ENCODE results near the gene PLAAT3. TPM values are rescaled to one million over a fixed set of nuclear protein-coding genes. Genes with fewer than 3 reads are reported as not detected.
A peak's percentile ranks its signal among the peaks of the same experiment; 100 is the strongest.

Gene PLAAT3
- total RNA-seq, 4 donors from 2014 or later = 58.0 to 76.5 (median 67.5) TPM

DNA sequence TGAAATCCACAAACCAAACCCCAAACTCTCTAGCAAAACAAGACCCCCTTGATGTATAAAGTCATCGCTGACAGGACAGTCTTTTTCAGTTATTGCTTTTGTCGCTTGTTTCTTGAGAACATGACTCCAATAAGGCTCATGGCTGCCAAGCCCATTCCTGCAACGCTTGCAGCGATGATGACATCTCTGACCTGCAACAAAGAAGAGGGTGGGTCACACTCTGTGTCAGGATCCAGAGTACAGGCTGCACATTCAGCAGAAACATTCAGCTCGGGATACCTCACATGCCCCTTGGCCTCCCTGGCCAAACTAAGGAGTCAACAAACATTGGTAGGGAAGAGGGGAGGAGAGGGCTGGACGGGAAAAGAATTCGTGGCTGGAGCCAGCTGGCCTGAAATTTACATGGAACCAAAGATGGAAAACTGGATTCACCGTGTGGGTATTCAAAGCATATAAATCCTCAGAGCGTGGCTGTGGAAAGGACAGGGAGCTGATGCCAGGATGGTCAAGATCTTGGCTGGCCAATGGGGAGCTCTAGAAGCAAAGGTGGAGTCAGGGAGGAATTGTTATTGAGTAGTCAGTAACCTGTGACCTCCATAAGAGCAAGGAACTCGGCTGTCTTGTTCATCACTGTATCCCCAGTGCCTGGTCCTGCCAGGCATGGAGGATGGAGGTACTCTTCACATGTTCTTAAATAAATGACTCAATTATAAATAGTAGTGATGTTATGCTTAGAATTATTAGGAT lies 39.2 kb downstream of the PLAAT3 start:
- ATAC-seq = peak; percentile 80 to 89
- H3K4me3 ChIP-seq = peak overlapping the region; percentile 30 to 56 (median 48)

DNA sequence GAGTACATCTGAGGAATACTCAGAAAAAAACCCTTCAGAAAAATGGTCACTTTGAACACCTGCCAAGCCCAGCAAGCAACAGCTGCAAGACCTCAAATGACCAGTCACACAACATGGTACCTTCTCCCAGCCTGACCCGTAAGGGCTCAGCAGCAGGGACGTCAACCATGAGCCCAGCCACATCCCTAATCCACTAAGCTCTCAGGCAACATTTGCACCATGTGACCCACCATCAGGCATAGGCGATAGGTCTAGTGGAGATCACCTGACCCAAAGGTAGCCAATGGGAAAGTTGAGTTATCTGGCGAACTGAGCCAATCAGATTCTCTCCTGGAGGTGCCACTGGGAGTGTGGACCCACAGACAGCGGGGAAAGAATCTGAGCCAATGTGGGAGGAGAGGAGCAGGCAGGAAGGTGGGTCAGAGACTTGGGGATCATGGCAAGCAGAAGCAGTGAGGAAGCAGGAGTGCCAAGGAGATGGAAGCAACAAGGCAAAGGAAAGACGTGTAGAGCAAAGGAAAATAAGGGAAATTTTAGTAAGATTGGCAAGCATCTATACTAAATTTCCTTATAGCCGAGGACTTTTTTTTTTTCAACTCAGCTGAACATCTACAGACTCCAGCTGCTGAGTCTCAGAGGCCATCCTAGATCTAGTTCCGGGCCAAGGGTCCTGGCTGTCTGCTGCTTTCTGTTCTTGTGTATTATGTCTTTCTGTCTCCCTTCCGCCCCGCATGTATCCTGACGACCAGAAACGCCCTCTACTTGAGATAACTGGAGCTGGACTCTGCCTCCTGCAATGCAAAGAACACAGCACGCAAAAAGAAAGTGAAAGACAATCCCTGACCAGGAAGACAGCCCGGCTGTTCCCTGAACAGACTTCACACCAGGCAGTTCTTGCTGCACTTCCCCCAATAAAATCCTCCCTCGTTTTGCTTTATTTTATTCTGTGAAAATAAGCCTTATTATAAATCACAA lies 40.1 kb downstream of the PLAAT3 start:
- Histone ChIP-seq H3K4me1 (peaks cover 26 to 30% of the 10 kb centered on the region in 2 donors), H3K27ac (peak overlapping the region; percentile 66 to 91 (median 82)), H3K27me3 (no peaks in the 10 kb centered on the region), H3K36me3 (no peaks in the 10 kb centered on the region), H3K9me3 (no peaks in the 10 kb centered on the region), H3K4me3 (peak overlapping the region; percentile 30 to 56 (median 48))
- intact Hi-C loops (cut with DNase I; ENCODE audit: low total_unique reads) (loop anchor here (2.0 kb wide), 2 partner anchors 37 to 63 kb away; no protein-coding TSS in a partner anchor), in situ Hi-C loops (cut with MboI; ENCODE audit: low sequenced_read_pairs in 4 of 4) (no loop called here)
- no peak for TF ChIP-seq POLR2A (IDR thresholded peaks at IDR 0.05)
- TF ChIP-seq, protein P1, sequence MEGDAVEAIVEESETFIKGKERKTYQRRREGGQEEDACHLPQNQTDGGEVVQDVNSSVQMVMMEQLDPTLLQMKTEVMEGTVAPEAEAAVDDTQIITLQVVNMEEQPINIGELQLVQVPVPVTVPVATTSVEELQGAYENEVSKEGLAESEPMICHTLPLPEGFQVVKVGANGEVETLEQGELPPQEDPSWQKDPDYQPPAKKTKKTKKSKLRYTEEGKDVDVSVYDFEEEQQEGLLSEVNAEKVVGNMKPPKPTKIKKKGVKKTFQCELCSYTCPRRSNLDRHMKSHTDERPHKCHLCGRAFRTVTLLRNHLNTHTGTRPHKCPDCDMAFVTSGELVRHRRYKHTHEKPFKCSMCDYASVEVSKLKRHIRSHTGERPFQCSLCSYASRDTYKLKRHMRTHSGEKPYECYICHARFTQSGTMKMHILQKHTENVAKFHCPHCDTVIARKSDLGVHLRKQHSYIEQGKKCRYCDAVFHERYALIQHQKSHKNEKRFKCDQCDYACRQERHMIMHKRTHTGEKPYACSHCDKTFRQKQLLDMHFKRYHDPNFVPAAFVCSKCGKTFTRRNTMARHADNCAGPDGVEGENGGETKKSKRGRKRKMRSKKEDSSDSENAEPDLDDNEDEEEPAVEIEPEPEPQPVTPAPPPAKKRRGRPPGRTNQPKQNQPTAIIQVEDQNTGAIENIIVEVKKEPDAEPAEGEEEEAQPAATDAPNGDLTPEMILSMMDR (IDR thresholded peaks at IDR 0.05 in 4 of 5, conservative IDR thresholded peaks at IDR 0.05 in 1 of 5) = peak in 2 of 5 experiments; percentile 16 to 17
- ATAC-seq (peak; percentile 87 to 89), DNase-seq (peak; percentile 34 to 68)

More for the DNA sequence above, 39.2 kb downstream of the PLAAT3 start:
- DNase-seq = peak; percentile 62 to 80
- Histone ChIP-seq H3K9me3 (no peaks in the 10 kb centered on the region), H3K36me3 (peaks cover 0 to 2% of the 10 kb centered on the region in 2 donors), H3K27ac (peak overlapping the region; percentile 66 to 91 (median 82)), H3K27me3 (no peaks in the 10 kb centered on the region), H3K4me1 (peaks cover 26 to 30% of the 10 kb centered on the region in 2 donors)
- in situ Hi-C loops (cut with MboI; ENCODE audit: low sequenced_read_pairs in 4 of 4) (no loop called here), intact Hi-C loops (cut with DNase I; ENCODE audit: low total_unique reads) (loop anchor here (2.0 kb wide), 2 partner anchors 36 to 64 kb away; no protein-coding TSS in a partner anchor)
- no peak for TF ChIP-seq POLR2A (IDR thresholded peaks at IDR 0.05)
- TF ChIP-seq, protein P1 (IDR thresholded peaks at IDR 0.05 in 4 of 5, conservative IDR thresholded peaks at IDR 0.05 in 1 of 5) = no peak

DNA sequence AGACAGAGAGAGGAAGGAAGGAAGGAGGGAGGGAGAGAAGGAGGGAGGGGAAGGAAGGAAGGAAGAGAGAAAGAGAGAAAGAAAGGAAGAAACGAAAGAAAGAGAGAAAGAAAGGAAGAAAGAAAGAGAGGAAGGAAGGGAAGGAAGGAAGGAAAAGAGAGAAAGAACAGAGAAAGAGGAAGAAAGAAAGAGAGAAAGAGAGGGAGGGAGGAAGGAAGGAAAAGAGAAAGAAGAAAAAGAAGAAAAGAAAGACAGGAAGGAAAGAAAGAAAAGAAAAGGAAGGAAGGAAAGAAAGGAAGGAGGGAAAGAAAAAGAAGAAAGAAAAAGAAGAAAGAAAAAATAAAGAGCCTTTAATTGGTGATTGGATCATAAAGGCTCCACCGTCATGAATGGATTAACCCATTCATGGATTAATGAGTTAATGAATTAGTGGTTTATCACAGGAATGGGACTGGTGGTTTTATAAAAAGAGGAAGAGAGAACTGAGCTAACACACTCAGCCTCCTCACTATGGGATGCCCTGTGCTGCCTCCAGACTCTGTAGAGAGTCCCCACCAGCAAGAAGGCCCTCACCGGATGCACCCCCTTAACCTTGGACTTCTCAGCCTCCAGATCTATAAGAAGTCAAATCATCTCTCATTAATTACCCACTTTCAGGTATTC lies 42.1 kb downstream of the PLAAT3 start:
- intact Hi-C loops (cut with DNase I; ENCODE audit: low total_unique reads) (no loop called here), in situ Hi-C loops (cut with MboI; ENCODE audit: low sequenced_read_pairs in 4 of 4) (no loop called here)
- Histone ChIP-seq H3K27ac (no peak overlapping the region), H3K27me3 (no peaks in the 10 kb centered on the region), H3K4me1 (peaks cover 31 to 40% of the 10 kb centered on the region in 2 donors), H3K36me3 (no peaks in the 10 kb centered on the region), H3K4me3 (no peak overlapping the region), H3K9me3 (no peaks in the 10 kb centered on the region)
- DNase-seq = no peak
- TF ChIP-seq, protein P1 (IDR thresholded peaks at IDR 0.05 in 4 of 5, conservative IDR thresholded peaks at IDR 0.05 in 1 of 5) = no peak
- TF ChIP-seq POLR2A (IDR thresholded peaks at IDR 0.05) = no peak
- ATAC-seq = no peak

DNA sequence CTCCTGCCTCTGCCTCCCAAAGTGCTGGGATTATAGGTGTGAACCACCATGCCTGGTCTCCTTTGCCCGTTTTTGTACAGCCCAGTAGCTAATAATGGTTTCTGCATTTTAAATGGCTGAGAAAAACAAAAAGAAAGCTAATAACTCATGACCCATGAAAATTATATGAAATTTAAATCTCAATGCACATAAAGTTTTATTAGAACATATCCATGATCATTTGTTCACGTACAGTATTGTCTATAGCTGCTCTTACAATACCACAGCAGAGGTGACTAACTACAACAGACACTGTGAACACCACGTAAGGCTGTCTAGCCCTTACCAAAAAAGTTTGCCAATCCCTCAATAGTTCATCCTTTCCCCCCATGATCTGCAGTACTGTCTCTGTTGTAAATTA lies 44.7 kb downstream of the PLAAT3 start:
- Histone ChIP-seq H3K27me3 (no peaks in the 10 kb centered on the region), H3K36me3 (no peaks in the 10 kb centered on the region), H3K9me3 (no peaks in the 10 kb centered on the region), H3K4me1 (peaks cover 20 to 32% of the 10 kb centered on the region in 2 donors), H3K27ac (no peak overlapping the region), H3K4me3 (no peak overlapping the region)
- intact Hi-C loops (cut with DNase I; ENCODE audit: low total_unique reads) = no loop called here
- DNase-seq = no peak
- no peak for TF ChIP-seq POLR2A (IDR thresholded peaks at IDR 0.05)
- TF ChIP-seq, protein P1 (IDR thresholded peaks at IDR 0.05 in 4 of 5, conservative IDR thresholded peaks at IDR 0.05 in 1 of 5) = no peak
- in situ Hi-C loops (cut with MboI; ENCODE audit: low sequenced_read_pairs in 4 of 4) = no loop called here
- ATAC-seq = no peak
